OCI-LY3 (cell line): ENCODE measurements around the gene C10orf71.
A peak's percentile ranks its signal among the peaks of the same experiment; 100 is the strongest.

Experiments
- H2AFZ ChIP-seq: fragments of 200-600, 300-600 bp; shearing (Covaris generic); 2 replicates; pipeline ENCODE4 v1.6.0; 2014; ENCODE audit warnings: antibody characterized with exemption, low read depth, low read length
- H3K27ac ChIP-seq: fragments of 200-600, 300-600 bp; sonication (generic); 2 replicates; pipeline ENCODE4 v1.5.1; 2014; ENCODE audit warnings: mild to moderate bottlenecking, low read length, moderate library complexity, mixed read lengths
- H3K27me3 ChIP-seq: fragments of 200-600, 300-600 bp; sonication (generic); 2 replicates; pipeline ENCODE4 v1.6.1; 2014; ENCODE audit warnings: low read depth, low read length, mixed read lengths
- H3K36me3 ChIP-seq: fragments of 200-600, 300-600 bp; sonication (generic); replicated peaks from 2 replicates; pipeline ENCODE3; 2014; ENCODE audit warnings: low read depth, low read length, mixed read lengths
- H3K4me1 ChIP-seq: fragments of 300-600, 200-600 bp; sonication (generic); 2 replicates; pipeline ENCODE4 v1.6.1; 2014; ENCODE audit warnings: low read length, mixed read lengths
- H3K4me2 ChIP-seq: fragments of 200-600, 300-600 bp; sonication (generic); 2 replicates; pipeline ENCODE4 v1.6.1; 2014; ENCODE audit warnings: low read length, mixed read lengths
- H3K4me3 ChIP-seq: fragments of 300-600, 200-600 bp; sonication (generic); 2 replicates; pipeline ENCODE4 v1.5.1; 2014; ENCODE audit warnings: antibody characterized with exemption, mild to moderate bottlenecking, low read length, moderate library complexity
- H3K79me2 ChIP-seq: fragments of 300-600, 200-600 bp; shearing (Covaris generic); 2 replicates; pipeline ENCODE4 v1.6.1; 2014; ENCODE audit warnings: mild to moderate bottlenecking, low read length, mixed read lengths
- H3K9ac ChIP-seq: fragments of 300-600, 200-600 bp; shearing (Covaris generic); 2 replicates; pipeline ENCODE4 v1.6.0; 2014; ENCODE audit warnings: mild to moderate bottlenecking, low read length, moderate library complexity
- H3K9me3 ChIP-seq: fragments of 200-600, 300-600 bp; shearing (Covaris generic); 2 replicates; pipeline ENCODE4 v1.6.1; 2014; ENCODE audit warnings: low read length, mixed read lengths; ENCODE audit not compliant: insufficient read depth
- H4K20me1 ChIP-seq: fragments of 200-600, 300-600 bp; sonication (generic); 2 replicates; pipeline ENCODE4 v1.6.1; 2016; ENCODE audit warnings: low read length, mixed read lengths; ENCODE audit not compliant: insufficient read depth
- EZH2phosphoT487 ChIP-seq: fragments of 200-600 bp; shearing (Covaris generic); IDR thresholded peaks from 2 replicates; pipeline ENCODE4 v1.6.1; 2018; ENCODE audit warnings: antibody characterized with exemption, mixed run types, low read depth
- TF ChIP-seq, protein P1 (sequence below): fragments of 200-600, 300-600 bp; sonication (generic); IDR thresholded peaks from 2 replicates; pipeline ENCODE4 v1.5.1; 2014; ENCODE audit warnings: antibody characterized with exemption, low read length, low read depth

The C10orf71 gene

DNA sequence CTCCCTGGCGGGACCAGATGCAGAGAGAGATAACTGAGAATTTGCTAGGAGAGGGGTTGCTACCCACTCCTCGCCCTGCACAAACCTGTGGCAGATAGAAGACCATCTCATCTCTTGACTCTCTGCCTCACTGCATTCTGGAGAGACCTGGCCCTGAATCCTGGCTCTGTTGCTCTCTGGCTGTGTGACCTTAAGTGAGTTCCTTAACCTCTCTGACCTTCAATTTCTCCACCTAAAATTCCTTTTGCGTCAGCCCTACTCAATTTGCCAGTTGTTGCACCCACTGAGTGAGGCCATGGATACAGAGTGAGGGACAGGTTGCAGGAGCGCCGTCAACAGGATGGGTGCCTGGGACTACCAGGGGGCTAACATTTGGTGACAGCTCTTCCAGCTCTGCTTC lies 5.2 kb downstream of the C10orf71 start:
- TF ChIP-seq, protein P1, sequence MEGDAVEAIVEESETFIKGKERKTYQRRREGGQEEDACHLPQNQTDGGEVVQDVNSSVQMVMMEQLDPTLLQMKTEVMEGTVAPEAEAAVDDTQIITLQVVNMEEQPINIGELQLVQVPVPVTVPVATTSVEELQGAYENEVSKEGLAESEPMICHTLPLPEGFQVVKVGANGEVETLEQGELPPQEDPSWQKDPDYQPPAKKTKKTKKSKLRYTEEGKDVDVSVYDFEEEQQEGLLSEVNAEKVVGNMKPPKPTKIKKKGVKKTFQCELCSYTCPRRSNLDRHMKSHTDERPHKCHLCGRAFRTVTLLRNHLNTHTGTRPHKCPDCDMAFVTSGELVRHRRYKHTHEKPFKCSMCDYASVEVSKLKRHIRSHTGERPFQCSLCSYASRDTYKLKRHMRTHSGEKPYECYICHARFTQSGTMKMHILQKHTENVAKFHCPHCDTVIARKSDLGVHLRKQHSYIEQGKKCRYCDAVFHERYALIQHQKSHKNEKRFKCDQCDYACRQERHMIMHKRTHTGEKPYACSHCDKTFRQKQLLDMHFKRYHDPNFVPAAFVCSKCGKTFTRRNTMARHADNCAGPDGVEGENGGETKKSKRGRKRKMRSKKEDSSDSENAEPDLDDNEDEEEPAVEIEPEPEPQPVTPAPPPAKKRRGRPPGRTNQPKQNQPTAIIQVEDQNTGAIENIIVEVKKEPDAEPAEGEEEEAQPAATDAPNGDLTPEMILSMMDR = no peak
- TF ChIP-seq EZH2phosphoT487 = no peak

DNA sequence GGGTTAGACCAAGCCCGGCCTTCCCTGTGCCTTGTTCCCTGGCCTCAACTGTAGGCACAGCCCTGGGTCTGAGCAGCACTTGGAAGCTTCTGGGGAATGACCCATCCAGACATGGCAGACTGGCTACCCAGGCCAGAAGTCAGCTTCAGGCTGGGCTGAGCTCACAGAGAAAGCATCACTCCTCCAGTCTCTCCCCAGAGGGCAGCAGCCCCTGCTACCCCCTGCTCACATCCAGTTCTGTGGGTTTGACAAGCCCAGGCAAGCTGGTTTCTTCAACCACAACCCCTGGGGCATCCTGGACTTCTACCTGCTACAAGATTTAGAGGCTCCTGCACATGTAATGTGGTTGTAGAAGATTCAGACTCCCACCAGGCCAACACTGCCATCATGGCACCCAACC lies 9.0 kb downstream of the C10orf71 start:
- Histone ChIP-seq H3K9me3 (no peaks in the 10 kb centered on the region), H4K20me1 (no peaks in the 10 kb centered on the region), H3K4me3 (no peak overlapping the region), H3K4me2 (no peak overlapping the region), H3K4me1 (peaks cover 13% of the 10 kb centered on the region), H3K27me3 (peaks cover 13% of the 10 kb centered on the region; the same call in 1 of the 2 replicates), H3K79me2 (no peaks in the 10 kb centered on the region), H2AFZ (no peak overlapping the region), H3K9ac (no peak overlapping the region), H3K27ac (no peak overlapping the region), H3K36me3 (no peaks in the 10 kb centered on the region)
- TF ChIP-seq, protein P1 = no peak
- TF ChIP-seq EZH2phosphoT487 = no peak

More for the DNA sequence above, 5.2 kb downstream of the C10orf71 start:
- Histone ChIP-seq H3K27me3 (peaks cover 13% of the 10 kb centered on the region; the same call in 1 of the 2 replicates), H3K36me3 (no peaks in the 10 kb centered on the region), H3K27ac (no peak overlapping the region), H3K79me2 (no peaks in the 10 kb centered on the region), H3K9ac (no peak overlapping the region), H3K4me1 (no peaks in the 10 kb centered on the region), H2AFZ (no peak overlapping the region), H4K20me1 (no peaks in the 10 kb centered on the region), H3K4me2 (no peak overlapping the region), H3K9me3 (no peaks in the 10 kb centered on the region), H3K4me3 (no peak overlapping the region)

DNA sequence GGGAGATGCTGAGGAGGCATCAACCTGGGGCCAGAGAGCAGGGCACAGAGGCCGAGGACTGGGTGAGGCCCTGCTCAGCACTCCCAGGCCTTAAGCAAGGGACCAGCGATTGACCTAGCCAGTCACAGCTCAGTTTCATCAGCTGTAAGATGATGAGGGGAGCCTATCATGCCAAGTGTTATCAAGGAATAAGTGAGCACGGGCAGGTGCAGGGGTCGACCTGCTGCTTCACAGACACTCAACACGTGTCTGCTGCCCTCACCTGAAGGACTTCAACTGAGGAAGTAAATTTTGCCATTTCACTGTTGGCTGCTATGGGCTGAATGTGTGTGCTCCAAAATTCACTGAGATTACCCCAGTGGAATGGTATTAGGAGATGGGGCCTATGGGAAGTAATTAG lies 9.9 kb downstream of the C10orf71 start:
- Histone ChIP-seq H3K27me3 (0 out of 2 replicates have a peak, but pooled peaks cover 8% of the 10 kb centered on the region), H3K9ac (no peak overlapping the region), H3K4me3 (no peak overlapping the region), H3K27ac (no peak overlapping the region), H3K36me3 (no peaks in the 10 kb centered on the region), H3K9me3 (no peaks in the 10 kb centered on the region), H2AFZ (no peak overlapping the region), H3K4me1 (peaks cover 13% of the 10 kb centered on the region), H3K79me2 (no peaks in the 10 kb centered on the region), H4K20me1 (no peaks in the 10 kb centered on the region), H3K4me2 (no peak overlapping the region)
- TF ChIP-seq, protein P1 = no peak
- TF ChIP-seq EZH2phosphoT487 = no peak

DNA sequence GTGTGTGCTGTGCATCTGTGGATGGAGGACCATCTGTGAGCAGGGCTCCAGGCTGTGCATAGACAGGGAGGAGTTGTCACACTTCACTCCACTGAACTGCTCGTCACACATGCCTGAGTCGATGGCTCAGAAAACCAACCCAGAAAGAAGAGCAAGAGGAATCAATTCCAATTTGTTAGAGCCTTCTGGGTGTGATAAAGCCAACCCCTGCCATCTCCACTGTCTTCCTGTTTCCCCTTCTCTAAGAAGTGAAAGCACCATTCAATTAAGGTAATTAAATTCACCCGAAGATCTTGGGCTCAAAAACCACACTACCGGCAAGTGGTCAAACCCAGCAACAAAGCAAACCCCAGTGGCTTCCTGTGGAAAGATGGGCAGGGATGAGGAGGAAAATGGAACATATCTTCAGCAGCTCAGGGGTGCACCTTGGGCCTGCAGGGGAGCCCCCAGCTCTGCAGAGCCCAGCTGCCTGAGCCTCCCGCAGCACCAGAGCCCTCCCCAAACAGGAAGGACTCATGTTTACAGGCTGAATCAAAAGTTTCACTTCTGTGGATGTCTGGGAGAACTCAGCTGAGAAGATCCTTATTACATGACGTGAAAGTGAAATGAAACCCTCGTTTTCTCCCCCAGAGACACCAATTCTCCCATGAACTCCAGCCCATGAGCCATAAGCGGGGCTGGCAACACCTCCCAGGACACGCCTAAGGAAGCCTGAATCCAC lies 10.9 kb downstream of the C10orf71 start:
- H3K4me3 ChIP-seq = peak overlapping the region; percentile 29; the same call in 1 of the 2 replicates
- H3K79me2 ChIP-seq = no peaks in the 10 kb centered on the region
- H3K36me3 ChIP-seq = no peaks in the 10 kb centered on the region
- H3K27ac ChIP-seq = no peak overlapping the region
- TF ChIP-seq, protein P1 = no peak
- TF ChIP-seq EZH2phosphoT487 = no peak
- no peaks in the 10 kb centered on the region for H3K27me3 ChIP-seq
- H2AFZ ChIP-seq = no peak overlapping the region
- peak overlapping the region; percentile 55 for H3K4me2 ChIP-seq
- no peaks in the 10 kb centered on the region for H4K20me1 ChIP-seq
- H3K9ac ChIP-seq = no peak overlapping the region
- peaks cover 13% of the 10 kb centered on the region for H3K4me1 ChIP-seq
- H3K9me3 ChIP-seq = no peaks in the 10 kb centered on the region
